GM19468 (cell line): Measurements from ENCODE around the gene SELENOF.
"Not testable (repeated sequence)": the region's sequence is repeated elsewhere in the genome, so short reads cannot be mapped to it uniquely, and the experiment has no call there.

Experiments
- ATAC-seq: cut with Tn5 transposase; IDR thresholded peaks from one replicate; pipeline ENCODE4 v1.9.1; 2021; ENCODE audit warnings: mild to moderate bottlenecking, moderate library complexity, moderate number of reproducible peaks; ENCODE audit not compliant: unreplicated experiment; ENCODE audit errors: extremely low read depth

SELENOF gene

DNA sequence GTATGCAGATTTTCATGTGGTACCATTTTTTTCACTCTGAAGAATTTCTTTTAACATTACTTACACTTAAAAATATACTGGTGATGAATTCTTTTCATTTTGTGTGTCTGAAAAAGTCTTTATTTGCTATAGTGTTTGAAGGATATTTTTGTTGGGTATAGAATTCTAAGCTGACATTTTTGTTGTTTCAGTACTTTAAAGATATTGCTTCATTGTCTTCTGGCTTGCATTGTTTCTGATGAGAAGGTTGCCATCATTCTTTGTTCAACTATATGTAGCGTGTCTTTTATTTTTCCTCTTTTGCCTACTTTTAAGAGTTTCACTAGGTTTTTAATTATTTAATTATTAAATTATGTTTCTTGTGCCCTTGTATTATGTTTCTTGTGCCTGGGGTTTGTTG is 8.5 kb upstream of the SELENOF start:
- ATAC-seq, result no peak

DNA sequence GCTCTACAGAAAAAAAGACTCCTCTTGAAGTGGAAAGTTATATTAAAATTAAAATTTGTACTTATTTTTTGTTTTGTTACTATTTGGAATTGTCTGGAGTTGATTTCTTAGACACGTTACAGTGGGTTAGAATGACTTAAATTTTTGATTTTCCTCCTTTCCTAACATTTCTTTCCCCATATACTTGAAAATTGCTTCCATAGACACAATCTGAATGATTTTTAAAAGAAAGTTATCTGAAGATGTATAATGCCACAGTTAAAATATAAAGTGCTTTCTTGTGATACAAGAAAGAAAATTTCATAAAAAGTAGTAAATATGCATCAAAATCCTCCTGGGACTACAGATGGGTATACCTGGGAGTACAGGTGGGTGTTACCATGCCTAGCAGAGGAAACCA is 2.8 kb upstream of the SELENOF start:
- ATAC-seq, result no peak

DNA sequence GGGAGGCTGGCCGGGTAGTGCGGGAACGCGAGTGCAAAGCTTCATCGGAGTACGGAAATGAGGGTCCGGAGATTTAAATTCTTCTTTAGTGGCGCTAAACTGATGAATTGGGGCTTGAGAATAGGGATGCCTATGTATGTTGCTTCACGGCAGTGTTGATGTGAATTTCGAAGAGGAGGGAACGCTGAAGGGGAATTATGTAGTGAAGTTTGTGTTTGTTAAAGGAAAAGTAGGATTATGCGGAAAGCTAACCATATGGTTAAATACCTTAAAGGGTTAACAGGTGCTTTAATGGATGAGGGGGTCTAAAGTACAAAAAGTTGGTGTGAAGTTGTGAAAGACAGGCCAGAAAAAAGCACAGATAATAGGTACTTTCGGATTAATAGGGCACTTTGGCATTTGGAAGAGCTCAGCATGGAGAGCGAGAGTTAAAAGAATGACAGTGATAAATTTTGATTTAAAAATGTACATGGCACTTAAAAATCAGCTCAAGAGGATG is 1.9 kb upstream of the SELENOF start:
- no peak for ATAC-seq

DNA sequence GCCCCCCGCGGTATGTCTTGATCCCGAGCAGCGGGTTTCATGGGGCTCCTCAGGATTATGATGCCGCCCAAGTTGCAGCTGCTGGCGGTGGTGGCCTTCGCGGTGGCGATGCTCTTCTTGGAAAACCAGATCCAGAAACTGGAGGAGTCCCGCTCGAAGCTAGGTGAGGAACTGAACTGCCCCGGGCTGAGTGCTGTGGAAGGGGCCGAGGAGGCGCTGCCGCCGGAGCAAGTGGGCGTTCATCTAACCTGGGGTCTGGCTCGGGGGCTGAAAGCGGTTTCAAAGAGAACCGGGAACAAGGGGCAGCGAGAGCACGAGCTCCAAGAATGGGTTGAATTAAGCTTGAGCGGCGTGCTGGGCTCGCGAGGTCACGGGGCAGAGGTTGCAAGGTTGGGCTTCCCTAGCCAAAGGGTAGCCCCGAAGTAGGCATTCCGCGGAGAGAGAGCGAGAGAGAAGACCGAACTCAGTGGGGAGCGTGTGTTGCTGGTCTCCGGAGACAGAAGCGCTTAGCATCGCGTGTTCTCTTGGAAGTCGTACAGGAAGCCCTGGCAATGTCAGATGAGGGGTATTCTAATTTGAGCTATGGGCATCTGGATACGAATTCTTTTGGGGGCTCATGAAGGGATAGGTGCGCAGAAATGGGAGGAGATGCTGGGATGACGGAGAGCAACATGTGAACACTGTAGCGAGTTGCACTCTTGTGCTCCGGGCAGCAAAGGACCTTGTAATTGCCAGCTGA is 1.2 kb upstream of the SELENOF start:
- no peak for ATAC-seq

DNA sequence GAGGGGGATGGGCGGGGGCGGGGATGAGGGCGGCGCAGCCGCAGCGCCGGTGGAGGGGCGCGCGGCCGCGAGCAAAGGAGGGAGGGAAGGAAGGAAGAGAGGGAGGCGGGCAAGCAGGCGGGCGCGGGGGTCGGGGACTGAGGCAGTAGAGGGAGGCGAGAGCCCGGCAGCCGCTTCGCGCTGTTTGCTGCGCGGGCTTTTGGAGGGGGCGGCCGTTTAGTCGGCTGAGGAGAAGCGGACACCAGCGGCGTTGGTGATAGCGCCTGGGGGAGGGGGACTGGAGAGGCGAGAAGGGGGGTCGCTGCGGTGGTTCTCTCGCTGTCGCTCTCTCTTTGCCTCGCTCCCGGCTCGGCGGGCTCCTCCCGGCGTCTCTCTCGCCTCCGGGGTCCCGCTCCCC is 673 bp upstream of the SELENOF start, which contains the start of gene HS2ST1:
HS2ST1 (plus strand) TSS at position 35 of the 397 bp plus-strand sequence.
- ATAC-seq, result peak; percentile 28

DNA sequence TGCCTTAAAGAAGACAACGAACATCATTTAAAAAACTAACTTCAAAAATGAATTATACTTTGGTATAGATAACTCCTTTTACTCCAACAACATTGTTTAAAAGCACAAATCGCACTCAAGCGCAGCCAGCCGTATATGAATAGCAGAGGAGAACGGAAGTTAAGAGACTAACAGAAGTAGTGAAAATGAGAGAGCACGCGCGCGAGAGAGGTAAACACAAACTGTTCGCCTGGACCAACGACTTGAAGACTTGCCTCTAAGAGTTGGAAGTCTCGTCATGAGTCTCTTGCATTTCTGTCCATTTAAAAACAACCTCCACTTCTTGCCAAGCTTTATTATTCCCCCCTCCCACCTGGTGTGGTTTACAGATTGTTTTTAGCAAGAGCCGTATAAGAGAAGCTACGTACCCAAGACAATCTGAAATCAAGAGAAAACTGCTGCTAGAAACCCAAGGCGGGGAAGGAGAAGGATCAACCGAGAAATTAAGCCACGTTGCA is 479 bp downstream of the SELENOF start:
- no peak for ATAC-seq

DNA sequence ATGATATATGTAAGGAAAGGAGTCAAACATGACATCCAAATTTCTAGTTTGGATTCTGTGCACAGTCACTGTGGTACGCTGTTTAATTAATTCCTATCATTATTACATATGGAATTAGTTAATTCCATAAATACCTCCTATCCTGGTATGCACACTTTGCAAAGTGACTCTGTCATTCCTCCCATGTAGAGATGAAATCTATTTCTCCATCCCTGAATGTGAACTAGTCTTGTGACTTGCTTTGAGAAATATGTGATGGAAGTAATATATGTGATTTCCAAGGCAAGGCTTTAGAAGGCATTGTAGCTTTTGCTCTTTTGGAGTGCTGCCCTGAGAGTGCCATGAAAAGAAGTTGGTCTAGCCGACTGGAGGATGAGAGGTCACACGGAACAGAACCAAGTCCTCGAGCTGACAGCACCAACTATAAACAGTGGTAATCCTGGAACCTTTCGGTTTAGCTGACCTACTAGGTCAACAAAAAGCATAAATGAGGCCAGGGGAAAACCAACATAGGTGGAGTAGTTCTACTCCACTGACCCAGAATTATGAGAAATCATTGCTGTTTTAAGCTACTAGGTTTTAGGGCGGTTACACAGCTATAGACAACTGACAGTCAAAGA is 1.5 kb downstream of the SELENOF start:
- ATAC-seq, result no peak

DNA sequence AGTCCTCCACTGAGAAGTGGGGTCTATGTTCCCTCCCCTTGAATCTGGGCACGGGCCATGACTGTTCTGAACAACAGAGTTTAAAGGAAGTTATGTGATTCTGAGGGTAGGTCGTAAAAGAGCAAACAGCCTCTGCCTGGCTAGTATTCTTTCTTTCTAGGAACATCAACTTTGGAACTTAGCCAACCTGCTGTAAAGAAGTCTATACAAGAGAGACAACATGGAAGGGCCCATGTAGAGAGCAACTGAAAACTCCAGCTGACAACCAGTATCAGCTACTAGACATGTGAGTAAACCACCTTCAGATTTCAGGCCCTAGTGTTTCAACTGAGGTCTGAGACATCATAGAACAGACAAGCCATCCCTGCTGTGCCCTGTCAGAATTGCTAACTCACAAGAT is 7.5 kb downstream of the SELENOF start:
- no peak for ATAC-seq

DNA sequence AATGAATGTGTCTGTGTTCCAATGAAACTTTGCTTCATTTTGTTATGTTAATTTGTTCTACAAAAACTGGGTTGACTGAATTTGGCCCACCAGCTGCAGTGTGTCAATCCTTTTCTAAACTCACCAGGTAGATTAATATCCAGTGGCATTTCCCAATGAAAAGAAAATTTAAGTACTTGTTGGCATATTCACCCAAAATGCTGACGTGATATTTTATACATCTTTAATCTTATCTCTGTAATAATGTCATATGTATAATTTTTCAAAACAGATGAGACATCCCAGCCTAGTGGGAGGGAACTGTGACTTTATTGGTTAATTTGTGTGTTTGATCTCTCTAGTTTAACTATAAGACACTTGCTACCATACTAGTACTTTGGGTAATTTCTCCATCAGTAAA is 8.1 kb downstream of the SELENOF start:
- ATAC-seq, result no peak

DNA sequence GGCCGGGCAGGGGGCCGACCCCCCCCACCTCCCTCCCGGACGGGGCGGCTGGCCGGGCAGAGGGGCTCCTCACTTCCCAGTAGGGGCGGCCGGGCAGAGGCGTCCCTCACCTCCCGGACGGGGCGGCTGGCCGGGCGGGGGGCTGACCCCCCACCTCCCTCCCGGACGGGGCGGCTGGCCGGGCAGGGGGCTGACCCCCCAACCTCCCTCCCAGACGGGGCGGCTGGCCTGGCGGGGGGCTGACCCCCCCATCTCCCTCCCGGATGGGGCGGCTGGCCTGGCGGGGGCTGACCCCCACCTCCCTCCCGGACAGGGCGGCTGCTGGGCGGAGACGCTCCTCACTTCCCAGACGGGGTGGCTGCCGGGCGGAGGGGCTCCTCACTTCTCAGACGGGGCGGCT is 14.5 kb downstream of the SELENOF start:
- not testable (repeated sequence) for ATAC-seq

DNA sequence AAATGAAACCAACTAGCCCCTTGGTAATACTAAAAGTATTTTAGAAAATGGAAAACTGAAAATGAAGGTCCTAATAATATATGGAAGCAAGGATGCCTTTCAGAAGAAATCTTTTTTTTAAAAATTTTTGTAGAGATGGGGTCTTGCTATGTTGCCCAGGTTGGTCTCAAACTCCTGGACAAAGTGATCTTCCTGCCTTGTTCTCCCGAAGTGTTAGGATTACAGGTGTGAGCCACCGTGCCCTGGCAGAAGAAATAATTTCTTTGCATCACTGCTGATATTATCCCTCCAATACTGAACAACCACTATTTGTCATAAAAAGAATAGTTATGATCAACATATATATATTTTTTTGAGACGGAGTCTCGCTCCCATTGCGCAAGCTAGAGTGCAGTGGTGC is 25.6 kb downstream of the SELENOF start:
- no peak for ATAC-seq

DNA sequence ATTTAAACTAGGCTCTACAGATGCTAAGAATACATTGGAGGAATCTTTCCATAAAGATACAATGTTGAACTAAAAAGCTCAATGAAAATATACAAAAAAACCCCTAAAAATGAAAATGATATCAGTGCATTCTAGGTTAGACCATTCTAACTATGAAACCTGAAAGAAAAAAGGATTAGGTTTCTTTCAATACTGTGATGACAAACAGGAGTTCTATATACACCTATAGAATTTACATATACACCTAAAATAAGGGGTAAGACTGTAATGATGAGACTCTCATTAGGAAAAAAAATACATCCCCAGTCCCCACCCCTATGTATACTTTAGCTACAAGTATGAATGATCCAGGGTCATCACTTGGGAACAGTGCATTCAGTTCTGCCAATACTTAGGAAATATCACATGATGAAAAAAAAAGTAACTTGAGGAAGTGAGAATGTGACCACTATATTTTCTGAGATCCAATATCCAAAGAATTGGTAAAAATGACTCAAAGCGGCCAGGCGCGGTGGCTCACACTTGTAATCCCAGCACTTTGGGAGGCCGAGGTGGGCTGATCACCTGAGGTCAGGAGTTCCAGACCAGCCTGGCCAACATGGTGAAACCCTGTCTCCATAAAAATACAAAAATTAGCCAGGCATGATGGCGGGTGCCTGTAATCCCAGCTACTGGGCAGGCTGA is 26.3 kb downstream of the SELENOF start:
- no peak for ATAC-seq

DNA sequence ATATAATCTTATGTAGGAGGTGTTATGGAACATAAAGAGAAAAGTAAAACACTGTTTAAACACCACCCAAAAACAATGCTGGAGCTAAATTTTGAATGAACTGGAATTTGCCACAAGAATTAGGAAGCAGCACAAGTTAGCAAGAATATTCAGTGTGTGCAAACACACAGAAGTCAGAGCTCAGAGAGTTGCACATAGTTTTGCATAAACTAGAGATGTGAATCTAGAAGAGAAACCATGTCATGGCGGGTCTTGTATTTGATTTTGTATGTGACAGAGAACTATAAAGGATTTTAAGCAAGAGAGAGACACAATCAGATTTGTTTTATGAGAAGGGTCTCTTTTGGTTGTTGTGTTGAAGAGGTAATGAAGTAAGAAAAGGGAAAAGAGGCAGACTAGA is 38.2 kb downstream of the SELENOF start:
- ATAC-seq, result peak; percentile 26

DNA sequence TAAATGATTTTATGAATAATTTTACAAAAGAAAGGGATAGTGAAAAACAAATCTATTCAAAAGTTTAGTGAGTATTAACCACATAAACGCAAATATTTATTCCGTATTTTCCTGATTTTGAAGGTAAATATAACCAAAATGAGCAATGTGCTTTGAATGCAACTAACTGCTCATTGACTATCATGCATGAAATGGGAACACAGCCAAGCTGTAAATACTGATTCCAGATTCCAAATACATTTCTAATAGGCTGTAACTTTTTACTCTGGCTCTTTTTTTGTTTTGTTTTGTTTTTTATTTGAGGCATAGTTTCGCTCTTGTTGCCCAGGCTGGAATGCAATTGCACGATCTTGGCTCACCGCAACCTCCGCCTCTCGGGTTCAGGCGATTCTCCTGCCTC is 41.8 kb downstream of the SELENOF start:
- no peak for ATAC-seq

DNA sequence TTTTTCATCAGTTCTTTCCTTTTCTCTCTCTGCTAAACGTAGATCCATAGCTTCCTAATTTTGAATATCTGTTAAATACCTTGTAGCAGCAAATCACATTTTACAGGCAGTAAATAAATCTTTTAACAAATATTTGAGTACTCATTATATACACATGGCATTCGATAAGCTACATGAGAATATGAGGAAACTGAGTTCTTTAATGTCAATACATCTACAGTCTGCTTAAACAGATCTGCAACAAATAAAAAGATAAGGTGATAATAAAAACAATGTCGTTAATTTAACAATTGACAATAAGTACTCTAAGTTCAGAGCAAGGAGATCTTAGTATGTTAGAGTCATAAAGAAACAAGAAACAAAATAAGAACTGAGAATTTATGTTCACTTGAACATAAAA is 42.9 kb downstream of the SELENOF start:
- no peak for ATAC-seq

DNA sequence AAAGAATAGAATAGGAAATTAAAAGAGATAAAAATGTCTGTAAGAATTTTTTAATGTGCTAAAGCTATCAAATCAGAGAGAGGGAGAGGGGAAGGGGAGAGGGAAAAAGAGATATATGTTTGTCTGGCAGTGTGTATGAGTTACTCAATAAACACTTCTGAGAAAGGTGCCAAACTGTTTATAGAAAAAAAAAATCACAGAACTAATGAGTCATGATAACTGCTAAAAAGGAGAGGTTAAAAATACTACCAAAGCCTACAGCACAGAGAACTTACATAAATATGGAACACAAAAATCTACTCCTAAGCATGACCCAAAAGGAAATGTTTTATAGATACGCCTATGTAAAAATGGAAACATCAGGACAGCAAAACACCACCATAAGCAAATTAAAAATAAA is 45.4 kb downstream of the SELENOF start:
- ATAC-seq, result no peak

DNA sequence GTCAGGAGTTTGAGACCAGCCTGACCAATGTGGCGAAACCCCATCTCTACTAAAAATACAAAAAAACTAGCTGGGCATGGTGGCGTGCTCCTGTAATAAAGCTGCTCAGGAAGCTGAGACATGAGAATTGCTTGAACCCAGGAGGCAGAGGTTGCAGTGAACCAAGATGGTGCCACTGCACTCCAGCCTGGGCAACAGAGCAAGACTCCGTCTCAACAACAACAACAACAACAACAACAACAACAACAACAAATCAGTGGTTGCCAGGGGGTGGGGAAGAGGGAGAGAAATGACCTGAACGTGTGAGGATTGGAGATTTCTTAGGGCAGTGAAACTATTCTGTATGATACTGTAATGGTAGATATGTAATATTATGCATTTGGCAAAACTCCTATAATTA is 46.6 kb downstream of the SELENOF start:
- ATAC-seq, result not testable (repeated sequence)

DNA sequence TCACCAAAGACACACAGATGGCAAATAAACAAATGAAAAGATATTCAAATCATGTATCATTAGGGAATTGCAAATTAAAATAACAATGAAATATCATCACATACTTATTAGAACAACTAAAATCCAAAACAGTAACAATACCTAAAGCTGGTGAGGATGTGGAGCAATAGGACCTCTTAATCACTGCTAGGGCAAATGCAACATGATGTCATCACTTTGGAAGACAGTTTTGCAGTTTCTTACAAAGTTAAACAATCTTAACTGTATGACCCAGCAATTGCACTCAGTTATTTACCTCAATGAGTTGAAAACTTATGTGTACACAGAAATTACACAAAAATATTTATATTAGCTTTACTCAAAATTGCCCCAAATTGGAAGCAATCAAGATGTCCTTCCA is 47.3 kb downstream of the SELENOF start:
- no peak for ATAC-seq

DNA sequence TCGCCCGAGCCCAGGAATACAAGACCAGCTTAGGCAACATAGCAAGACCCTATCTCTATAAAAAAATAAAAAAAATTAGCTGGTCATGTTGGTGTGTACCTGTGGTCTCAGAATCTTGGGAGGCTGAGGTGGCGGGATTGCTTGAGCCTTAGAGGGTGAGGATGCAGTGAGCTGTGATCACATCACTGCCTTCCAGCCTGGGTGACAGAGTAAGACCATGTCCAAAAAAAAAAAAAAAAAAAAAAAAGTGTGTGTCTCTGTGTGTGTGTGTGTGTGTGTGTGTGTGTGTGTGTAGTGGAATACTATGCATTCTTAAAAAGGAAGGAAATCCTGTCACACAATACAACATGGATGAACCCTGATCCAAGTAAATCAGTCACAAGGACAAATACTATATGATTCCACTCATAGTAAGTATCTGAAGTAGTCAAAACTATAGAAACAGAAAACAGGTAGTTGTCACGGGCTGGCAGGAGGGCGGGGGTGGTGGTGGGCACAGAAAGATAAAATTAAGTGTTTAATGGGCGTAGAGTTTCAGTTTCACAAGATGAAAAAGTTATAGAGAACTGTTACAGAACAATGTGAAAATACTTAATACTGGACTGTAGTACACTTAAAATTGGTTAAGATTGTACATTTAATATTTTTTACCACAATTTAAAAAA is 47.8 kb downstream of the SELENOF start:
- peak; percentile 56 for ATAC-seq

DNA sequence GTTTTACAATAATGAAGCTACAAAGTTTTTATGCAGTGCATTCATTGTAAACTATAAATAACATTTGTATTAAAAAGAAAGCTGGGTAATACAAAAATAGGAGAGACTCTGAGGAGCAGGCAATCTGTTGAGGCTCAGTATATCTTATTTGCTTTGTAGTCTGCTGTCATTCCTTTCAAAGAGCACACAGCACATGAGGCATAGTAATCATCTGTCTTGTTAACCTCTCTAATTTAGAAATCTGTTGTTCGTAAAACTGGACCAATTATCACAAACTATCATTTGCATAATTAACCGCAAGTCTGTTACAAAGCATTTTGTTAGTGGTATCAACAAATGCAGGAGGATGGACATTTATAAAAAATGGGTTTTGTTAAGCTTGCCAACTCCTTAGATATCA is 51.0 kb downstream of the SELENOF start:
- ATAC-seq, result no peak

DNA sequence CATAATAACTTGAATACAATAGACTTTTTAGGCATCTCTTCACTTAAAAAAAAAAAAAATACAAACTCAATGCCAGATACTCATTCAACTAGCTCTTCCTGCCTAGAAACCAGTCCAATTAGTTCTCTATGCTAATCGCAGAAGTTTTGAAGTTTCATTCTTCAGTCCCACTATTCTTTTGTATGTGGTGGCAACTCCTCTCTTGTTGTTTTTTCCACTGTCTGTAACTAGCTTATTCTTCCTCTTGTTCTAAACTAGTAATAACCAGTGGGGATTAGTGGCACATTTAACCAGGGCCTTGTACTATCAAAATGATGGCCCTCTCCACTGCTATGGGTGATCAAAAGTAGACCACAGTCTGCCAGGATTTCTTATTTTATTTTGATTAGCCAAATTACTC is 52.5 kb downstream of the SELENOF start:
- no peak for ATAC-seq
